Panc1 (cell line): ENCODE results near the gene UQCC3. TPM values are rescaled to one million over a fixed set of nuclear protein-coding genes. Genes with fewer than 3 reads are reported as not detected.

Experiments used
- ATAC-seq: fragments of 200-7000 bp; cut with Tn5 transposase; 2 replicates; pipeline ENCODE4 v1.9.1; 2020; ENCODE audit warnings: mild to moderate bottlenecking, moderate library complexity
- BruUV-seq: library from RNA; stranded (reverse); fragments of 400-500 nt; replicated peaks from 2 replicates; lab custom pipeline; 2021; lab: Mats Ljungman, UMichigan
- CTCF ChIA-PET: fragments of 300-600 bp; sonication (Branson Sonifier 250); formaldehyde crosslinking; loops from one replicate; lab custom pipeline; 2022; ENCODE audit warnings: antibody characterized with exemption; lab: Charles Lee
- POLR2A ChIA-PET: fragments of 300-600 bp; sonication (Branson Sonifier 250); formaldehyde crosslinking; loops from one replicate; lab custom pipeline; 2022; ENCODE audit warnings: antibody characterized with exemption; lab: Charles Lee
- DNase-seq: peaks from one replicate; pipeline ENCODE4 v3.0.0-alpha.2; 2010; ENCODE audit warnings: low read depth, low spot score
- H3K27ac ChIP-seq: 2 replicates; pipeline ENCODE4 v1.5.1; 2011; ENCODE audit warnings: mild to moderate bottlenecking, low read length, inconsistent platforms
- H3K27me3 ChIP-seq: fragments of 200-500 bp; sonication (Bioruptor generic); 2 replicates; pipeline ENCODE4 v1.6.0; 2014; ENCODE audit warnings: low read length, inconsistent platforms; ENCODE audit not compliant: control insufficient read depth, insufficient read depth
- H3K36me3 ChIP-seq: fragments of 200-500 bp; sonication (Bioruptor generic); 2 replicates; pipeline ENCODE4 v1.5.1; 2014; ENCODE audit warnings: inconsistent platforms, mild to moderate bottlenecking, low read length, moderate library complexity; ENCODE audit not compliant: control insufficient read depth, insufficient read depth
- H3K4me1 ChIP-seq: 2 replicates; pipeline ENCODE4 v1.5.1; 2011; ENCODE audit warnings: inconsistent platforms, mild to moderate bottlenecking, low read length, moderate library complexity; ENCODE audit not compliant: control insufficient read depth, insufficient read depth
- H3K4me3 ChIP-seq, 2 experiments: 2 replicates each; pipeline ENCODE4 v1.5.1; 2011 to 2012; ENCODE audit warnings: low read depth in 2 of 2, low read length in 2 of 2, mild to moderate bottlenecking in 2 of 2, inconsistent platforms in 1 of 2, moderate library complexity in 1 of 2
- H3K9me3 ChIP-seq: fragments of 200-500 bp; sonication (Bioruptor generic); 2 replicates; pipeline ENCODE4 v1.5.1; 2014; ENCODE audit warnings: low read depth, mild to moderate bottlenecking, inconsistent platforms, low read length, moderate library complexity; ENCODE audit not compliant: control insufficient read depth, insufficient read depth
- POLR2AphosphoS5 ChIP-seq: IDR thresholded peaks from 2 replicates; pipeline ENCODE4 v1.6.1; 2012; ENCODE audit warnings: mild to moderate bottlenecking, low read depth, low read length, moderate library complexity
- SIN3A ChIP-seq: IDR thresholded peaks from 2 replicates; pipeline ENCODE4 v1.6.1; 2012; ENCODE audit warnings: low read depth, mild to moderate bottlenecking, low read length, moderate library complexity, borderline replicate concordance; ENCODE audit not compliant: insufficient read depth
- TCF7L2 ChIP-seq: IDR thresholded peaks from 2 replicates; pipeline ENCODE4 v1.6.1; 2011; ENCODE audit warnings: mild to moderate bottlenecking, low read depth, low read length, inconsistent platforms
- in situ Hi-C: cut with HindIII; loops from 2 replicates; pipeline ENCODE4 v1.10.0; 2016; ENCODE audit warnings: low sequenced_read_pairs, low pct_unique_long_range_greater_than_20kb
- intact Hi-C: fragments of 100-400 bp; cut with micrococcal nuclease; formaldehyde crosslinking; loops from one replicate; pipeline ENCODE4 v1.10.0; 2022; ENCODE audit not compliant: unreplicated experiment
- total RNA-seq: library from RNA; stranded (reverse); gene quantifications from one replicate; pipeline ENCODE4 v1.2.1, GENCODE V29; 2021; ENCODE audit not compliant: unreplicated experiment
- TF ChIP-seq, protein P1 (sequence below): fragments of 450-650 bp; IDR thresholded peaks from 2 replicates; pipeline ENCODE4 v1.5.1; 2017; ENCODE audit warnings: mild to moderate bottlenecking
- TF ChIP-seq, protein P2 (sequence below), 2 experiments: IDR thresholded peaks; 2 replicates each; pipeline ENCODE4 v1.6.1; 2011 to 2012; ENCODE audit warnings: low read depth in 2 of 2, control low read depth in 1 of 2, low read length in 1 of 2, mild to moderate bottlenecking in 1 of 2, moderate library complexity in 1 of 2; ENCODE audit not compliant: insufficient read depth in 1 of 2

UQCC3 gene
- total RNA-seq, 1 experiment from 2014 or later: 7.4 TPM

DNA sequence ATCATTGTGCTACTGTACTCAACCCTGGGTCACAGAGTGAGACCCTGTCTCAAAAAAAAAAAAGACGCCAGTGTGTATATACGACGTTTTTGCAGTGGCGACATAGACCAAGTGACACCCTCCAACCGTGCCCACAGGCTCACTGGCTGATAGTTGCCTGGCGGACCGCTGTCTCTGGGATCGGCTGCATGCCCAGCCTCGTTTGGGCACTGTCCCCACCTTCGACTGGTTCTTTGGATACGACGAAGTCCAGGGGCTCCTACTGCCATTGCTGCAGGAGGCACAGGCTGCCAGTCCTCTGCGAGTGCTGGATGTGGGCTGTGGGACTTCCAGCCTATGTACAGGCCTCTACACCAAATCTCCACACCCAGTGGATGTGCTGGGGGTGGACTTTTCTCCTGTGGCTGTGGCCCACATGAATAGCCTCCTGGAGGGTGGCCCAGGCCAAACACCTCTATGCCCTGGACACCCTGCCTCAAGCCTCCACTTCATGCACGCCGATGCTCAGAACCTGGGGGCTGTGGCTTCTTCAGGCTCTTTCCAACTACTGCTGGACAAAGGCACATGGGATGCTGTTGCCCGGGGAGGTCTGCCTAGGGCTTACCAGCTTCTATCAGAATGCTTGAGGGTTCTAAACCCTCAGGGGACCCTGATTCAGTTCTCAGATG lies 5.1 kb upstream of the UQCC3 start:
- ATAC-seq: no peak
- Histone ChIP-seq H3K4me3 (peak overlapping the region; percentile 94 to 96), H3K36me3 (peaks cover 7% of the 10 kb centered on the region), H3K4me1 (peaks cover 25% of the 10 kb centered on the region), H3K9me3 (no peaks in the 10 kb centered on the region), H3K27ac (peak overlapping the region; percentile 99), H3K27me3 (no peaks in the 10 kb centered on the region)
- ChIA-PET POLR2A (interaction anchor here (1.7 to 2.1 kb wide), 2 partner anchors 11 to 55 kb away, joined by 3 to 4 read pairs; no protein-coding TSS in a partner anchor), CTCF (interaction anchor here (0.6 to 0.7 kb wide), 2 partner anchors 14 to 19 kb away, joined by 3 to 7 read pairs; no protein-coding TSS in a partner anchor)
- in situ Hi-C loops: no loop called here
- BruUV-seq: no TSS peak
- DNase-seq: no peak
- peak; percentile 29 for TF ChIP-seq POLR2AphosphoS5
- TF ChIP-seq SIN3A: 0 out of 2 replicates have a peak, but pooled peaks have one; percentile 46
- TF ChIP-seq, protein P1, sequence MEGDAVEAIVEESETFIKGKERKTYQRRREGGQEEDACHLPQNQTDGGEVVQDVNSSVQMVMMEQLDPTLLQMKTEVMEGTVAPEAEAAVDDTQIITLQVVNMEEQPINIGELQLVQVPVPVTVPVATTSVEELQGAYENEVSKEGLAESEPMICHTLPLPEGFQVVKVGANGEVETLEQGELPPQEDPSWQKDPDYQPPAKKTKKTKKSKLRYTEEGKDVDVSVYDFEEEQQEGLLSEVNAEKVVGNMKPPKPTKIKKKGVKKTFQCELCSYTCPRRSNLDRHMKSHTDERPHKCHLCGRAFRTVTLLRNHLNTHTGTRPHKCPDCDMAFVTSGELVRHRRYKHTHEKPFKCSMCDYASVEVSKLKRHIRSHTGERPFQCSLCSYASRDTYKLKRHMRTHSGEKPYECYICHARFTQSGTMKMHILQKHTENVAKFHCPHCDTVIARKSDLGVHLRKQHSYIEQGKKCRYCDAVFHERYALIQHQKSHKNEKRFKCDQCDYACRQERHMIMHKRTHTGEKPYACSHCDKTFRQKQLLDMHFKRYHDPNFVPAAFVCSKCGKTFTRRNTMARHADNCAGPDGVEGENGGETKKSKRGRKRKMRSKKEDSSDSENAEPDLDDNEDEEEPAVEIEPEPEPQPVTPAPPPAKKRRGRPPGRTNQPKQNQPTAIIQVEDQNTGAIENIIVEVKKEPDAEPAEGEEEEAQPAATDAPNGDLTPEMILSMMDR: no peak
- no peak for TF ChIP-seq TCF7L2
- TF ChIP-seq, protein P2, sequence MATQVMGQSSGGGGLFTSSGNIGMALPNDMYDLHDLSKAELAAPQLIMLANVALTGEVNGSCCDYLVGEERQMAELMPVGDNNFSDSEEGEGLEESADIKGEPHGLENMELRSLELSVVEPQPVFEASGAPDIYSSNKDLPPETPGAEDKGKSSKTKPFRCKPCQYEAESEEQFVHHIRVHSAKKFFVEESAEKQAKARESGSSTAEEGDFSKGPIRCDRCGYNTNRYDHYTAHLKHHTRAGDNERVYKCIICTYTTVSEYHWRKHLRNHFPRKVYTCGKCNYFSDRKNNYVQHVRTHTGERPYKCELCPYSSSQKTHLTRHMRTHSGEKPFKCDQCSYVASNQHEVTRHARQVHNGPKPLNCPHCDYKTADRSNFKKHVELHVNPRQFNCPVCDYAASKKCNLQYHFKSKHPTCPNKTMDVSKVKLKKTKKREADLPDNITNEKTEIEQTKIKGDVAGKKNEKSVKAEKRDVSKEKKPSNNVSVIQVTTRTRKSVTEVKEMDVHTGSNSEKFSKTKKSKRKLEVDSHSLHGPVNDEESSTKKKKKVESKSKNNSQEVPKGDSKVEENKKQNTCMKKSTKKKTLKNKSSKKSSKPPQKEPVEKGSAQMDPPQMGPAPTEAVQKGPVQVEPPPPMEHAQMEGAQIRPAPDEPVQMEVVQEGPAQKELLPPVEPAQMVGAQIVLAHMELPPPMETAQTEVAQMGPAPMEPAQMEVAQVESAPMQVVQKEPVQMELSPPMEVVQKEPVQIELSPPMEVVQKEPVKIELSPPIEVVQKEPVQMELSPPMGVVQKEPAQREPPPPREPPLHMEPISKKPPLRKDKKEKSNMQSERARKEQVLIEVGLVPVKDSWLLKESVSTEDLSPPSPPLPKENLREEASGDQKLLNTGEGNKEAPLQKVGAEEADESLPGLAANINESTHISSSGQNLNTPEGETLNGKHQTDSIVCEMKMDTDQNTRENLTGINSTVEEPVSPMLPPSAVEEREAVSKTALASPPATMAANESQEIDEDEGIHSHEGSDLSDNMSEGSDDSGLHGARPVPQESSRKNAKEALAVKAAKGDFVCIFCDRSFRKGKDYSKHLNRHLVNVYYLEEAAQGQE (IDR thresholded peaks at IDR 0.05; ENCODE audit: insufficient read depth in 1 of 2, low read depth in 2 of 2, low read length in 1 of 2): no peak
- intact Hi-C loops: no loop called here

DNA sequence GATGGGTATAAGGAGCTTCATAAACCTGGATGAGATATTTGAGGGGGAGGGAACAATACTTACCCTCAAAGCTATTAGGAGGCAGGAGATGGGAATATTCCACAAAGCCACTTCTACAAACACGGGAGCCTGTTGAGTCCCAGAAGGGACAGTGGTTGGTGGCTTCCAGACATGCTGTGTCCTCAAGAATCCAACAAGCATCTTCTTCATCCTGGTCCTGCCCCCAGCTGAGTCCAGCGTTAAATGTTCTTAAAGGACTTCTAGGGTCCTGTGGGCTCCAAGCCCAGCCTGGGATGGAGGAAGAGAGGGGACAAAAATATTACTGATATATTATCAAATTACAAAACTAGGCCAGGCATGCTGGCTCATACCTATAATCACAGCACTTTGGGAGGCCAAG lies 4.0 kb upstream of the UQCC3 start:
- BruUV-seq: no TSS peak
- peaks cover 6% of the 10 kb centered on the region for H3K36me3 ChIP-seq
- intact Hi-C loops (no loop called here), in situ Hi-C loops (no loop called here)
- 0 out of 2 replicates have a peak, but pooled peaks have one; percentile 15 for TF ChIP-seq POLR2AphosphoS5
- no peak for TF ChIP-seq TCF7L2
- TF ChIP-seq SIN3A: no peak
- peak overlapping the region; percentile 99 for H3K27ac ChIP-seq
- DNase-seq: no peak
- ChIA-PET CTCF (no interaction called here), POLR2A (interaction anchor here (0.5 to 2.1 kb wide), 3 partner anchors 8 to 66 kb away, joined by 3 to 4 read pairs (median 3); partner anchors contain the start of gene MTA2)
- H3K27me3 ChIP-seq: no peaks in the 10 kb centered on the region
- no peaks in the 10 kb centered on the region for H3K9me3 ChIP-seq
- peak overlapping the region in 1 of 2 experiments; percentile 94; a peak in 3 of 4 replicates for H3K4me3 ChIP-seq
- no peak for ATAC-seq
- H3K4me1 ChIP-seq: peaks cover 25% of the 10 kb centered on the region
